ENCODE results near the gene MORF4L2. TPM values are rescaled to one million over a fixed set of nuclear protein-coding genes. Genes with fewer than 3 reads are reported as not detected.

The MORF4L2 gene
- total and polyA plus RNA-seq, 2 donors (not counting 1 experiment from before 2014, with no cell fraction given) = 69.3 to 103 TPM

DNA sequence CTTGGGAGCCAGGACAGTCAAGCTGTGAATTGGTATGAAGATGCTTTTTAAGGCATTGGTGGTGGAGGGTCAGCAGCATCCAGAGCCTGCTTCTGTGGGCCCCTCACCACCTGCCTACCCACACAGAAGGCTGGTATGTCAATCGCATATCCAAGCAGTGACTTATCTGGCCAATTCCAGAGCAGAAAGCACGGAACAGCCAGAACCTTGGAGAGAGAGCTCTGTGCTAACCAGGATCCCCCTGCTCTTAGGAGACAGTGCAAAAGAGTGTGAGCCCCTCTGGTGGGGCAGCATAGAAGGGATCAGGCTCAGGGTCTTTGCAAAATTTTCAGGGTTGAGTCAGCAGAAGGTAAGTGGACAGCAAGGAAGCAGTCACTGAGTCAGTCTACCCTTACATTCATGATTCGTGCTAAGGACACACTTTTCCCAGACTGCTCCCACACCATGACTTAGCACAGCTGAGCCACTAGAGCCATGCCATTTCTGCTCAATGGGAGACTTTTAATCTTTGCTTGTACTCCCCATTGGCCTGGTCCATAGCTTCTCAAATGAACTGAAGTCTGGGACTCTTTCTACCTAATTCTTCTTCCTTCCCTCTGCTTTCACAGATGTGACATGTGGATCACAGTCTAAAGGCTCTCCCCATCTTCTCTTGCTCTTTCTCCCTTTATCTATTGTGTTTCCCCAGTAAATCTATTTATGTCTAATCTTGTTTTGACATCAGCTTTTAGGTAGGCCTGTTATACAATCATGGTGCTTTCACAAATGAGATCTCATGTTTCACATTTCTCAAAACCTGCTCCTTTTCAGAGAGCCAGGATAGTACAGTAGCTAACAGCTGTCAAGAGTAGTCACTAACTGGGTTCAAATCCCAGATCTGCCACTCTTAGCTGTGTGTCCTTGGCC, 20.0 kb downstream of the MORF4L2 start:
- Histone ChIP-seq H4K20me1 (ENCODE audit: control insufficient read depth, insufficient read depth, low read length, poor library complexity, severe bottlenecking) (no peaks in the 10 kb centered on the region), H3K27ac (ENCODE audit: low read length in 2 of 2) (no peak overlapping the region), H3K4me2 (replicated peaks; ENCODE audit: low read depth, low read length, poor library complexity, severe bottlenecking) (no peak overlapping the region), H3K9me3 (ENCODE audit: control extremely low read depth in 1 of 3, control insufficient read depth in 2 of 3, insufficient read depth in 1 of 3, low read length in 2 of 3) (no peaks in the 10 kb centered on the region), H3K4me3 (ENCODE audit: control extremely low read depth in 1 of 5, extremely low read depth in 1 of 5, insufficient read depth in 1 of 5, low read depth in 2 of 5, low read length in 4 of 5) (no peak overlapping the region), H2AFZ (ENCODE audit: insufficient read depth, low read depth, low read length, poor library complexity, severe bottlenecking) (no peak overlapping the region), H3K9ac (ENCODE audit: low read length) (no peak overlapping the region), H3K79me2 (ENCODE audit: control insufficient read depth, insufficient read depth, low read length) (no peaks in the 10 kb centered on the region), H3K4me1 (ENCODE audit: control insufficient read depth in 2 of 2, insufficient read depth in 2 of 2, low read length in 2 of 2) (no peaks in the 10 kb centered on the region), H3K36me3 (replicated peaks in 1 of 2; ENCODE audit: control extremely low read depth in 1 of 2, control insufficient read depth in 1 of 2, extremely low read depth in 1 of 2, insufficient read depth in 2 of 2, low read length in 1 of 2) (no peaks in the 10 kb centered on the region), H3K27me3 (replicated peaks in 1 of 4; ENCODE audit: control extremely low read depth in 1 of 4, control insufficient read depth in 3 of 4, insufficient read depth in 4 of 4, low read length in 3 of 4) (peaks cover 0 to 5% (median 0%) of the 10 kb centered on the region in 4 experiments)
- Mint-ChIP-seq H3K27ac (no peak overlapping the region), H3K4me3 (no peak overlapping the region), H3K9me3 (ENCODE audit: insufficient read depth) (no peaks in the 10 kb centered on the region), H3K4me1 (no peaks in the 10 kb centered on the region), H3K27me3 (peaks cover 15% of the 10 kb centered on the region)
- intact Hi-C loops (cut with micrococcal nuclease) = no loop called here
- ATAC-seq (ENCODE audit: low read depth) (no peak), DNase-seq (no peak)
- ChIA-PET POLR2A (no interaction called here), CTCF (no interaction called here)
- TF ChIP-seq EZH2 (IDR thresholded peaks at IDR 0.05; ENCODE audit: borderline replicate concordance, insufficient read depth, low read depth, low read length, poor library complexity, severe bottlenecking) = no peak
- TF ChIP-seq, protein P1, sequence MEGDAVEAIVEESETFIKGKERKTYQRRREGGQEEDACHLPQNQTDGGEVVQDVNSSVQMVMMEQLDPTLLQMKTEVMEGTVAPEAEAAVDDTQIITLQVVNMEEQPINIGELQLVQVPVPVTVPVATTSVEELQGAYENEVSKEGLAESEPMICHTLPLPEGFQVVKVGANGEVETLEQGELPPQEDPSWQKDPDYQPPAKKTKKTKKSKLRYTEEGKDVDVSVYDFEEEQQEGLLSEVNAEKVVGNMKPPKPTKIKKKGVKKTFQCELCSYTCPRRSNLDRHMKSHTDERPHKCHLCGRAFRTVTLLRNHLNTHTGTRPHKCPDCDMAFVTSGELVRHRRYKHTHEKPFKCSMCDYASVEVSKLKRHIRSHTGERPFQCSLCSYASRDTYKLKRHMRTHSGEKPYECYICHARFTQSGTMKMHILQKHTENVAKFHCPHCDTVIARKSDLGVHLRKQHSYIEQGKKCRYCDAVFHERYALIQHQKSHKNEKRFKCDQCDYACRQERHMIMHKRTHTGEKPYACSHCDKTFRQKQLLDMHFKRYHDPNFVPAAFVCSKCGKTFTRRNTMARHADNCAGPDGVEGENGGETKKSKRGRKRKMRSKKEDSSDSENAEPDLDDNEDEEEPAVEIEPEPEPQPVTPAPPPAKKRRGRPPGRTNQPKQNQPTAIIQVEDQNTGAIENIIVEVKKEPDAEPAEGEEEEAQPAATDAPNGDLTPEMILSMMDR (IDR thresholded peaks at IDR 0.05) = no peak
- 92% methylated on average over 2 of the region's 3 CpGs for WGBS (ENCODE audit: insufficient coverage)
